CD4-positive, alpha-beta T cell (primary cell): ENCODE measurements around the gene ADCY5. TPM values are rescaled to one million over a fixed set of nuclear protein-coding genes. Genes with fewer than 3 reads are reported as not detected.
"Not testable (repeated sequence)": the region's sequence is repeated elsewhere in the genome, so short reads cannot be mapped to it uniquely, and the experiment has no call there.

Source experiments
- ATAC-seq: fragments of 200-7000 bp; cut with Tn5 transposase; one replicate; pipeline ENCODE4 v1.10.0; 2022; ENCODE audit warnings: mild to moderate bottlenecking; ENCODE audit not compliant: poor library complexity
- CTCF ChIA-PET: fragments of 350-600 bp; sonication (Branson Sonifier 250); formaldehyde crosslinking; loops from one replicate; lab custom pipeline; 2021; ENCODE audit warnings: antibody characterized with exemption, inconsistent platforms; lab: Charles Lee
- POLR2A ChIA-PET: fragments of 350-600 bp; sonication (Branson Sonifier 250); formaldehyde crosslinking; loops from one replicate; lab custom pipeline; 2021; ENCODE audit warnings: antibody characterized with exemption, inconsistent platforms; lab: Charles Lee
- DNase-seq, 14 experiments: peaks; one replicate each; pipeline ENCODE4 v3.0.0-alpha.2; 2013 to 2020; ENCODE audit warnings: mixed read lengths in 2 of 14
- H3K27ac ChIP-seq, 2 donors: one replicate each; pipeline versions ENCODE4 v1.5.1 to v1.7.0; 2013; ENCODE audit warnings: low read length in 2 of 2, low read depth in 1 of 2, mild to moderate bottlenecking in 1 of 2
- H3K27me3 ChIP-seq, 2 experiments: 1 replicate in 1 of 2; 2 replicates in 1 of 2; pipeline versions ENCODE4 v1.6.1 to v1.7.0; 2013; ENCODE audit warnings: low read length in 2 of 2, control low read depth in 1 of 2, mild to moderate bottlenecking in 1 of 2, moderate library complexity in 1 of 2; ENCODE audit not compliant: insufficient read depth in 2 of 2, control insufficient read depth in 1 of 2
- H3K36me3 ChIP-seq: one replicate; pipeline ENCODE4 v1.6.1; 2013; ENCODE audit warnings: low read length, control low read depth; ENCODE audit not compliant: insufficient read depth
- H3K4me1 ChIP-seq: one replicate; pipeline ENCODE4 v1.6.1; 2013; ENCODE audit warnings: low read length, control low read depth; ENCODE audit not compliant: insufficient read depth
- H3K4me3 ChIP-seq: one replicate; pipeline ENCODE4 v1.5.1; 2013; ENCODE audit warnings: mild to moderate bottlenecking, low read length, moderate library complexity
- H3K9me3 ChIP-seq, 2 experiments: 1 replicate in 1 of 2; 2 replicates in 1 of 2; pipeline versions ENCODE4 v1.6.1 to v1.7.0; 2013; ENCODE audit warnings: low read length in 2 of 2, mild to moderate bottlenecking in 2 of 2, control low read depth in 1 of 2, moderate library complexity in 1 of 2; ENCODE audit not compliant: control insufficient read depth in 1 of 2, insufficient read depth in 1 of 2
- H3K27ac Mint-ChIP-seq: one replicate; pipeline ENCODE4 v1.8.0; 2020; ENCODE audit warnings: mixed read lengths
- H3K27me3 Mint-ChIP-seq: one replicate; pipeline ENCODE4 v1.8.0; 2021; ENCODE audit warnings: mixed read lengths
- H3K36me3 Mint-ChIP-seq: one replicate; pipeline ENCODE4 v1.8.0; 2021; ENCODE audit warnings: low read depth, mixed read lengths
- H3K4me1 Mint-ChIP-seq: one replicate; pipeline ENCODE4 v1.8.0; 2021; ENCODE audit warnings: low read depth, mixed read lengths
- H3K4me3 Mint-ChIP-seq: one replicate; pipeline ENCODE4 v1.8.0; 2020; ENCODE audit warnings: mild to moderate bottlenecking, mixed read lengths
- H3K9me3 Mint-ChIP-seq: one replicate; pipeline ENCODE4 v1.8.0; 2020; ENCODE audit warnings: mixed read lengths
- intact Hi-C, 2 experiments: fragments of 100-400 bp; cut with DNase I in 1 of 2; cut with micrococcal nuclease in 1 of 2; formaldehyde crosslinking; loops; one replicate each; pipeline versions ENCODE4 v1.15.1 to v1.9.0; 2023 to 2025; cut with DNase I, micrococcal nuclease
- total RNA-seq, 174 experiments: library from RNA in 2 of 174; stranded (reverse) in 2 of 174; gene quantifications; one replicate each; pipeline ENCODE4 v1.2.3 and lab custom pipeline; 2021 to 2026
- TF ChIP-seq, protein P1 (sequence below): fragments of 200-600 bp; IDR thresholded peaks from one replicate; pipeline ENCODE4 v1.8.0; 2022; ENCODE audit warnings: antibody characterized with exemption, mild to moderate bottlenecking

The ADCY5 gene
- total RNA-seq, 2 experiments from 2014 or later = not detected

DNA sequence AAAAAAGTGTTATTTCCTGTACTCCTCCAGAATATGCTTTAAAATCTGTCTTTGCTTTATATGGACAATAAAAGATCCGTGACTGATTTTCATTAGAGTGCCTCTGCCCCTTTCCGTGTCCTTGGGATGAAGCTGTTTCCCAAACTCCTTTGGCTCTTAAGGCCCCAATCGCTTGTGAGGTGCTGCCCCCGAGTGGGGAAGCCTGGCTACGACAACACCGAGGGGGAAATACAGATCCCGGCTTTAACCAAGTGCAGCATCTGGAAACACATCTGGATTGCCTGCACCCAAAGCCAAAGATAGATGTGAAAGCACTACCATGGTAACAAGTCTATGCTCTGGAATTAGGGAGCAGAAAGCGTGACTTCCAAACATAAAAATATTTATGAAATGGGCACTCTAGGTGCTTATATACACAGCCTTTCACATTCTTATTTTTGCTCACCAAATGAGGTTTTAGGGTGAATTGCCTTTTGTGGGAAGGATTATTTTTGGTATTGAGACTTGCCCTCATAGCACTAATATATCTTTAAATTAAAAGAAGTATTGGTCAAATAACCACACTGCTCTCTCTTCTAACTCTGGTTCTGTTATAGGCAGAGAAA, 40.6 kb upstream of the ADCY5 start:
- CTCF ChIA-PET = interaction anchor here (0.5 to 1.5 kb wide), 3 partner anchors 69 to 1994 kb away, joined by 3 to 4 read pairs (median 4); no protein-coding TSS in a partner anchor
- Histone ChIP-seq H3K27me3 (no peaks in the 10 kb centered on the region), H3K27ac (no peak overlapping the region), H3K36me3 (peaks cover 11% of the 10 kb centered on the region), H3K4me1 (no peaks in the 10 kb centered on the region), H3K4me3 (no peak overlapping the region), H3K9me3 (no peaks in the 10 kb centered on the region)
- intact Hi-C loops = loop anchor here (1.0 to 5.0 kb wide), 3 partner anchors 157 to 1942 kb away; partner anchors contain the start of gene POLQ (in 2 of the 2)
- Mint-ChIP-seq H3K27me3 (no peaks in the 10 kb centered on the region), H3K9me3 (no peaks in the 10 kb centered on the region), H3K4me3 (no peak overlapping the region), H3K36me3 (peaks cover 16% of the 10 kb centered on the region), H3K4me1 (no peaks in the 10 kb centered on the region), H3K27ac (no peak overlapping the region)
- POLR2A ChIA-PET = no interaction called here
- DNase-seq (peak in 13 of 14 experiments; percentile 5 to 49 (median 17)), ATAC-seq (no peak)
- TF ChIP-seq, protein P1, sequence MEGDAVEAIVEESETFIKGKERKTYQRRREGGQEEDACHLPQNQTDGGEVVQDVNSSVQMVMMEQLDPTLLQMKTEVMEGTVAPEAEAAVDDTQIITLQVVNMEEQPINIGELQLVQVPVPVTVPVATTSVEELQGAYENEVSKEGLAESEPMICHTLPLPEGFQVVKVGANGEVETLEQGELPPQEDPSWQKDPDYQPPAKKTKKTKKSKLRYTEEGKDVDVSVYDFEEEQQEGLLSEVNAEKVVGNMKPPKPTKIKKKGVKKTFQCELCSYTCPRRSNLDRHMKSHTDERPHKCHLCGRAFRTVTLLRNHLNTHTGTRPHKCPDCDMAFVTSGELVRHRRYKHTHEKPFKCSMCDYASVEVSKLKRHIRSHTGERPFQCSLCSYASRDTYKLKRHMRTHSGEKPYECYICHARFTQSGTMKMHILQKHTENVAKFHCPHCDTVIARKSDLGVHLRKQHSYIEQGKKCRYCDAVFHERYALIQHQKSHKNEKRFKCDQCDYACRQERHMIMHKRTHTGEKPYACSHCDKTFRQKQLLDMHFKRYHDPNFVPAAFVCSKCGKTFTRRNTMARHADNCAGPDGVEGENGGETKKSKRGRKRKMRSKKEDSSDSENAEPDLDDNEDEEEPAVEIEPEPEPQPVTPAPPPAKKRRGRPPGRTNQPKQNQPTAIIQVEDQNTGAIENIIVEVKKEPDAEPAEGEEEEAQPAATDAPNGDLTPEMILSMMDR = peak; percentile 70

GRCh38 chr3:123488645-123489347, 39.9 kb upstream of the ADCY5 start:
- TF ChIP-seq, protein P1 = no peak
- ChIA-PET CTCF (interaction anchor here (0.5 to 1.5 kb wide), 2 partner anchors 70 to 143 kb away, joined by 3 to 4 read pairs; no protein-coding TSS in a partner anchor), POLR2A (no interaction called here)
- Histone ChIP-seq H3K27ac (no peak overlapping the region), H3K4me3 (no peak overlapping the region), H3K27me3 (no peaks in the 10 kb centered on the region), H3K4me1 (no peaks in the 10 kb centered on the region), H3K9me3 (no peaks in the 10 kb centered on the region), H3K36me3 (peaks cover 7% of the 10 kb centered on the region)
- Mint-ChIP-seq H3K27me3 (no peaks in the 10 kb centered on the region), H3K36me3 (peaks cover 9% of the 10 kb centered on the region), H3K4me3 (no peak overlapping the region), H3K4me1 (no peaks in the 10 kb centered on the region), H3K27ac (no peak overlapping the region), H3K9me3 (no peaks in the 10 kb centered on the region)
- intact Hi-C loops = loop anchor here (1.0 to 5.0 kb wide), 3 partner anchors 156 to 1941 kb away; partner anchors contain the start of gene POLQ (in 2 of the 2)
- no peak for ATAC-seq
- DNase-seq = no peak

DNA sequence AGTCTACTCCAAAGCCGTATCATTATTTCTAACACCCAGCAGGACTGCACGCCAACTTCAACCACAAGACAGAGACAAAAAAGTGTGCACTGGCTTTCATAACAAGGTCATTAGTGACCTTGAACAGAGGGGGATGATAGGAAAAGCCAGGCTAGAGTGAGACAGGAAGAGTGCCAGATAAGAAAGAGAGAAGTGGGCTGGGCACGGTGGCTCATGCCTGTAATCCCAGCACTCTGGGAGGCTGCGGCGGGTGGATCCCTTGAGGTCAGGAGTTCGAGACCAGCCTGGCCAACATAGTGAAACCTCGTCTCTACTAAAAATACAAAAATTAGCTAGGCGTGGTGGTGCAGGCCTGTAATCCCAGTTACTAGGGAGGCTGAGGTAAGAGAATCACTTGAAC, 38.2 kb upstream of the ADCY5 start:
- POLR2A ChIA-PET, H3K4me3 ChIP-seq, H3K27ac Mint-ChIP-seq, H3K9me3 ChIP-seq, CTCF ChIA-PET, H3K27me3 Mint-ChIP-seq, H3K9me3 Mint-ChIP-seq, H3K4me1 Mint-ChIP-seq, H3K4me1 ChIP-seq, H3K27me3 ChIP-seq, H3K27ac ChIP-seq, DNase-seq, ATAC-seq, H3K4me3 Mint-ChIP-seq, H3K36me3 Mint-ChIP-seq, H3K36me3 ChIP-seq: not testable (repeated sequence)
- intact Hi-C loops = loop anchor here (5.0 kb wide), 2 partner anchors 155 to 1940 kb away; partner anchors contain the start of gene POLQ (in 2 of the 2)
